ENCODE data around the gene L3MBTL4.

L3MBTL4 gene

DNA sequence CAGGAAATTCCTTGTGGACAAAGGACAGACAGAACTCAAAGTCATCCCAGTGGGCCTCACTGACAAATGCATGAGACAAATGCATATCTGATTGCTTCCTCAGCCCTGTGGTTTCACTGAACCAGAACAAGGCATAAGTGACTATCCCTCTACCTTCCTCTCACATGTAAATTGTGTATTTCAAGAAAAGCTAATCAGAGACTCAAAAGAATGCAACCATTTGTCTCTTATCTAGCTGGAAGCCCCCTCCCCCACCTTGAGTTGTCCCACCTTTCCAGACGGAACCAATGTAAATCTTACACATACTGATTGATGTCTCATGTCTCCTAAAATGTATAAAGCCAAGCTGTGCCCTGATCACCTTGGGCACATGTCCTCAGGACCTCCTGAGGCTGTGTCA lies 417.4 kb downstream of the L3MBTL4 start:
- DNase-seq (ENCODE audit: extremely low read depth, low read depth): no peak
- TF ChIP-seq, protein P1, sequence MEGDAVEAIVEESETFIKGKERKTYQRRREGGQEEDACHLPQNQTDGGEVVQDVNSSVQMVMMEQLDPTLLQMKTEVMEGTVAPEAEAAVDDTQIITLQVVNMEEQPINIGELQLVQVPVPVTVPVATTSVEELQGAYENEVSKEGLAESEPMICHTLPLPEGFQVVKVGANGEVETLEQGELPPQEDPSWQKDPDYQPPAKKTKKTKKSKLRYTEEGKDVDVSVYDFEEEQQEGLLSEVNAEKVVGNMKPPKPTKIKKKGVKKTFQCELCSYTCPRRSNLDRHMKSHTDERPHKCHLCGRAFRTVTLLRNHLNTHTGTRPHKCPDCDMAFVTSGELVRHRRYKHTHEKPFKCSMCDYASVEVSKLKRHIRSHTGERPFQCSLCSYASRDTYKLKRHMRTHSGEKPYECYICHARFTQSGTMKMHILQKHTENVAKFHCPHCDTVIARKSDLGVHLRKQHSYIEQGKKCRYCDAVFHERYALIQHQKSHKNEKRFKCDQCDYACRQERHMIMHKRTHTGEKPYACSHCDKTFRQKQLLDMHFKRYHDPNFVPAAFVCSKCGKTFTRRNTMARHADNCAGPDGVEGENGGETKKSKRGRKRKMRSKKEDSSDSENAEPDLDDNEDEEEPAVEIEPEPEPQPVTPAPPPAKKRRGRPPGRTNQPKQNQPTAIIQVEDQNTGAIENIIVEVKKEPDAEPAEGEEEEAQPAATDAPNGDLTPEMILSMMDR (IDR thresholded peaks at IDR 0.05; ENCODE audit: low read depth, low read length, missing control alignments): no peak
- no peak overlapping the region for H3K4me3 ChIP-seq (replicated peaks; ENCODE audit: low read depth, low read length)

GRCh38 chr18:5995626-5996025 lies 419.1 kb downstream of the L3MBTL4 start:
- no peak for DNase-seq (ENCODE audit: extremely low read depth, low read depth)
- H3K4me3 ChIP-seq (replicated peaks; ENCODE audit: low read depth, low read length): no peak overlapping the region
- TF ChIP-seq, protein P1 (IDR thresholded peaks at IDR 0.05; ENCODE audit: low read depth, low read length, missing control alignments): no peak

GRCh38 chr18:5993938-5994337 lies 420.8 kb downstream of the L3MBTL4 start:
- DNase-seq (ENCODE audit: extremely low read depth, low read depth): no peak
- H3K4me3 ChIP-seq (replicated peaks; ENCODE audit: low read depth, low read length): no peak overlapping the region
- TF ChIP-seq, protein P1 (IDR thresholded peaks at IDR 0.05; ENCODE audit: low read depth, low read length, missing control alignments): no peak

GRCh38 chr18:5992381-5992780 lies 422.3 kb downstream of the L3MBTL4 start:
- no peak for DNase-seq (ENCODE audit: extremely low read depth, low read depth)
- no peak overlapping the region for H3K4me3 ChIP-seq (replicated peaks; ENCODE audit: low read depth, low read length)
- TF ChIP-seq, protein P1 (IDR thresholded peaks at IDR 0.05; ENCODE audit: low read depth, low read length, missing control alignments): no peak

GRCh38 chr18:5987249-5987648 lies 427.5 kb downstream of the L3MBTL4 start:
- no peak overlapping the region for H3K4me3 ChIP-seq (replicated peaks; ENCODE audit: low read depth, low read length)
- no peak for DNase-seq (ENCODE audit: extremely low read depth, low read depth)
- TF ChIP-seq, protein P1 (IDR thresholded peaks at IDR 0.05; ENCODE audit: low read depth, low read length, missing control alignments): no peak

- TF ChIP-seq, protein P1 (IDR thresholded peaks at IDR 0.05; ENCODE audit: low read depth, low read length, missing control alignments): no peak
- no peak for DNase-seq (ENCODE audit: extremely low read depth, low read depth)
- no peak overlapping the region for H3K4me3 ChIP-seq (replicated peaks; ENCODE audit: low read depth, low read length)
These were observed 428.3 kb downstream of the L3MBTL4 start for GRCh38 chr18:5986257-5986931.

- TF ChIP-seq, protein P1 (IDR thresholded peaks at IDR 0.05; ENCODE audit: low read depth, low read length, missing control alignments): no peak
- H3K4me3 ChIP-seq (replicated peaks; ENCODE audit: low read depth, low read length): no peak overlapping the region
- DNase-seq (ENCODE audit: extremely low read depth, low read depth): no peak
These were observed 430.5 kb downstream of the L3MBTL4 start for GRCh38 chr18:5984245-5984644.
